ENCODE results near the gene FOXB1. TPM values are rescaled to one million over a fixed set of nuclear protein-coding genes. Genes with fewer than 3 reads are reported as not detected.

The FOXB1 gene
- not detected in 2 replicates for total RNA-seq (2014; rRNA removed; shearing (Covaris generic))

DNA sequence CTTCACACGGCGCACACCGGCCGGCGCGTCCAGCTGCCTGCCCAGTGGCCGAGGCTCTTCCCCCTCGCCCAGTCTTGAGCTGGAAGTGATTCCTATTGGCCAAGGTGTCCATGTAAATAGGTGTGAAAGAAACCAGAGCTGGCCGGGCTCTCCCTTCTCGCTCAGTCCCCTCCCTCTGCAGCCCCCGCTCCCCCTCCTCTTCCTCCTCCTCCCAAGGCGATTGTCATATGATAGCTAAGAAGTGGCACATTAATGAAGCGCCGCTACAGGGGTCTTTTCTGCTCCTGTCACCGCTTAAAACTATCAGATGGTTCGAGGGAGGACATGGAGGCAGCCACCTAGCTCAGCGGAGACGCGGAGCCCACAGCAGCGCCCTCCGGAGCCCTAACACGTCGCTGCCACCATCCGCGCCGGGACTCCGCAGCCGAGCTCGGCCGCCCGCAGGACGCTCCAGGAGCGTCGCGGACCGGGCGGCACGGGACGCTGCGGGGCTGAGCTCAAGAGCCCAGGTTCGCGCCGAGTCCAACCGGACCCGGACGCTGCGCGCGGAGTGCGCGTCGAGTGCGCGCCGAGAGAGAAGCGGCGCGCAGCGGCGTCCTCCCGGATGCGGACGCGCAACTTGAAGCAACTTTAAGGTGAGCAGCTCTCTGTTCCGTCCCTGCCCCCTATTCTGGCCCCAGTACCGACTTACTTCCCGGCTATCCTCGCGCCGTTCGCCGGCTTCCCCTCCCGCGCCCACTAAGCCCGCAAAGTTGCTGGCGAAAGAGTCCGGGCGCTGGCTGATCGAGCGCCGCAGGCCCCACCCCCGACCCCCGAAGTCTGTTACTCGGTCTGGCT is at the start of gene FOXB1:
FOXB1 (plus strand) TSS at position 303 of the 837 bp plus-strand sequence. CDS start 653 bp downstream, outside the sequence.
- peak in 1 of 2 experiments; percentile 16 for DNase-seq (ENCODE audit: low read depth in 1 of 2, low spot score in 2 of 2)

DNA sequence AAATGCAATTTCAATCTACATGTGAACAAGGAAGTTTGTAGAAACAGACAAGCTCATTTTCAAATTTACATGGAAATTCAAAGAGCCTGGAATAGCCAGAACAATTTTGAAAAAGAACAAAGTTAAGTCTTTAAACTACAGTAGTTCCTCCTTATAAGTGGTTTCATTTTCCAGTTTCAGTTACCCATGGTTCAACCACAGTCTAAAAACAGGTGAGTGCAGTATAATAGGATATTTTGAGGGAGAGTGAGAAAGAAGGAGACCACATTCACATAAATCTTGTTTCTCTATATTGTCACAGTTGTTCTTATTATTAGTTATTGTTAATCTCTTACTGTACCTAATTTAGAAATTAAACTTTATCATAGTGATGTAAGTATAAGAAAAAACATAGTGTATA is 45.8 kb upstream of the FOXB1 start:
- no peaks in the 10 kb centered on the region for H3K36me3 ChIP-seq
- no peak for DNase-seq (ENCODE audit: low read depth in 1 of 2, low spot score in 2 of 2)
- no peaks in the 10 kb centered on the region for H3K4me1 ChIP-seq (replicated peaks)
- no peak overlapping the region for H3K27ac ChIP-seq
- H3K9me3 ChIP-seq (replicated peaks), result no peaks in the 10 kb centered on the region; the same call in 1 of the 2 replicates
- 0 out of 2 replicates have a peak, but pooled peaks cover 2% of the 10 kb centered on the region for H3K27me3 ChIP-seq (replicated peaks)
- no peak overlapping the region for H3K4me3 ChIP-seq

More for the DNA sequence above, at the start of gene FOXB1:
- Histone ChIP-seq H3K9me3 (replicated peaks) (peaks cover 5% of the 10 kb centered on the region; the same call in 1 of the 2 replicates), H3K27me3 (replicated peaks) (peaks cover 89% of the 10 kb centered on the region), H3K27ac (no peak within 1 kb of the TSS), H3K4me1 (replicated peaks) (peaks cover 31% of the 10 kb centered on the region), H3K4me3 (peak within 1 kb of the TSS; percentile 38), H3K36me3 (no peaks in the 10 kb centered on the region)

DNA sequence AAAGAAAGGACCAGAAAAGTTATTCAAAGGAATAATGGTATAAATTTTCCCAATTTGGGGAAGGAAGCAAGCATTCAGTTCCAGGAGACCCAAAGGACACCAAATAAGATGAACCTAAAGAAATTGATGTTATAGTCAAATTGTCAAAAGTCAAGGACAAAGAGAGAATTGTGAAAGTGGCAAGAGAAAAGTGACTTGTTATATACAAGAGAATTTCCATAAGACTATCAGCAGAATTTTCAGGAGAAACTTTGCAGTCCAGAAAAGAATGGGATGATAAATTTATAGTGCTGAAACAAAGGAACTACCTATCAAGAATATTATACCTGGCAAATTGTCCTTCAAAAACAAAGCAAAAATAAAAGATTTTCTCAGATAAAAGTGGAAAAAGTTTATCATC is 43.8 kb upstream of the FOXB1 start:
- Histone ChIP-seq H3K4me3 (no peak overlapping the region), H3K27me3 (replicated peaks) (peaks cover 2% of the 10 kb centered on the region; the same call in 1 of the 2 replicates), H3K4me1 (replicated peaks) (no peaks in the 10 kb centered on the region), H3K27ac (no peak overlapping the region), H3K9me3 (replicated peaks) (no peaks in the 10 kb centered on the region; the same call in 1 of the 2 replicates), H3K36me3 (no peaks in the 10 kb centered on the region)
- DNase-seq (ENCODE audit: low read depth in 1 of 2, low spot score in 2 of 2), result no peak

DNA sequence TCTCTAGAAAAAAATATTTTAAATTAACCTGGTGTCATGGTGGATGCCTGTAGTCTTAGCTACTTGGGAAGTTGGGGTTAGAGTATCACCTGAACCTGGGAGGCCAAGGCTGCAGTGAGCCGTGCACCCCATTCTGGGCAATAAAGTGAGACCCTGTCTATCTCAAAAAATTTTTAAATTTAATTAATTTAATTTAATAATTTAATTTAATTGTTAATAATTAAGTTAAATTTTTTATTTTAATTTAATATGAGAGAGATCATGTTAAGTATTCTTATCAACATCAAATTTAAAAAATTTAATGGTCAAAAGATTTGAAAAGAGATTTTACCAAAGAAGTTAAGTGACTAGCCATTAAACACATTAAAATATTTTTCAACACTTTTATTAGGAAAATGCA is 40.8 kb upstream of the FOXB1 start:
- Histone ChIP-seq H3K36me3 (no peaks in the 10 kb centered on the region), H3K4me1 (replicated peaks) (no peaks in the 10 kb centered on the region), H3K27me3 (replicated peaks) (peaks cover 2% of the 10 kb centered on the region), H3K27ac (no peak overlapping the region), H3K9me3 (replicated peaks) (peaks cover 6% of the 10 kb centered on the region; the same call in 1 of the 2 replicates), H3K4me3 (no peak overlapping the region)
- no peak for DNase-seq (ENCODE audit: low read depth in 1 of 2, low spot score in 2 of 2)

DNA sequence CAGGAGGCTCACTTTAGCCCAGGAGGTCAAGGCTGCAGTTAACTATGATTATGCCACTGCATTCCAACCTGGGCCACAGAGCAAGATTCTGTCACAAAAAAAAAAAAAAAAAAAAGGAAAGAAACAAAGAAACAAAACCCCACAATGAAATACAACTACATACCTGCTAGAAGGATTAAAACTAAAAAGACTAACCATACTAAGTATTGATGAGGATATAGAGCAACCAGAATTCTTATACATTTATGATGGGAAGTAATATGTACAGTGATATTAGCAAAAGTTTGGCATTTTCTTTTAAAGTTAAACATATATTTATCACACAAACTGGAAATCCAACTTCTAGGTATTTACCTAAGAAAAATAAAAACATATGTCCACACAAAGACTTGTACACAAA is 40.2 kb upstream of the FOXB1 start:
- no peaks in the 10 kb centered on the region for H3K4me1 ChIP-seq (replicated peaks)
- H3K36me3 ChIP-seq, result no peaks in the 10 kb centered on the region
- peaks cover 2% of the 10 kb centered on the region for H3K27me3 ChIP-seq (replicated peaks)
- H3K9me3 ChIP-seq (replicated peaks), result peaks cover 6% of the 10 kb centered on the region; the same call in 1 of the 2 replicates
- H3K27ac ChIP-seq, result no peak overlapping the region
- no peak overlapping the region for H3K4me3 ChIP-seq
- no peak for DNase-seq (ENCODE audit: low read depth in 1 of 2, low spot score in 2 of 2)

DNA sequence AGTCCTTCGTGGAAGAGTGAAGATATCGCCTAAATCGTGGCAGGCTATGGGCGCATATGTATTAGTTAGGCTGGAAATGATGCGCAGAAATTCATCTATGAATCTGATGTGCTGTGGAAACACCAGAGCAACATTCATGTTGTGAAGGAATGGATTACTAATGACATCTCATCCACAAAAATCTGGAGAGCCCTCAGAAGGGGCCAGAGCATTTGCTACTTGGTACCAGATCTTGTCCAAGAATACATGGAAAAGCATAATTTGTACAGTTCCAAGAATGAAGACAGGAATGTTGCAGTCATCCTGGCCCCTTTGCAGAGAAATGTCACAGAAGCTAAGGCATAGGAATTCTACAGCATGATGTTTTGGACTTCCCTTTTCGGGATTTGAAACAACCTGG is 38.4 kb upstream of the FOXB1 start:
- Histone ChIP-seq H3K36me3 (no peaks in the 10 kb centered on the region), H3K27ac (no peak overlapping the region), H3K9me3 (replicated peaks) (peaks cover 6% of the 10 kb centered on the region; the same call in 1 of the 2 replicates), H3K27me3 (replicated peaks) (peaks cover 7% of the 10 kb centered on the region), H3K4me1 (replicated peaks) (no peaks in the 10 kb centered on the region), H3K4me3 (no peak overlapping the region)
- no peak for DNase-seq (ENCODE audit: low read depth in 1 of 2, low spot score in 2 of 2)

DNA sequence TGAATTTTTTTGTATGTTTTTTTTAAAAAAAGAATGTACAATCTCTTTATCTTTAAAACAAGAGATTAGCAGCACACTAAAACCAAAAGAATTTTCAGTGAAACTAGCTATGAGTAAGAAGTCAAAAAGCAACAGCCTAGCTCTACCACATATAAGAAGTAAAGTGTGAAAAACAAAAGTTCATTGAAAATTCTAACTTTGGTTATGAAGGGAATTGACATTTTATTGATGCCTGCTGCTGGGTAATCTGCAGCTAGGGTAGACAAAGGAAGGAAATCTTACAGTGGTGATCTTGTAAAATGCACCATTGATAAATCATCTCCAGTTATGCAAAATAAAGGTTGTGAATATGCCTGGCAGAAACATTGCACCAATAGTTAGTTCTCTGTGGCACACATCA is 37.8 kb upstream of the FOXB1 start:
- no peaks in the 10 kb centered on the region for H3K36me3 ChIP-seq
- H3K4me3 ChIP-seq, result no peak overlapping the region
- DNase-seq (ENCODE audit: low read depth in 1 of 2, low spot score in 2 of 2), result no peak
- no peaks in the 10 kb centered on the region for H3K4me1 ChIP-seq (replicated peaks)
- H3K27ac ChIP-seq, result no peak overlapping the region
- H3K27me3 ChIP-seq (replicated peaks), result peaks cover 7% of the 10 kb centered on the region
- peaks cover 6% of the 10 kb centered on the region; the same call in 1 of the 2 replicates for H3K9me3 ChIP-seq (replicated peaks)

DNA sequence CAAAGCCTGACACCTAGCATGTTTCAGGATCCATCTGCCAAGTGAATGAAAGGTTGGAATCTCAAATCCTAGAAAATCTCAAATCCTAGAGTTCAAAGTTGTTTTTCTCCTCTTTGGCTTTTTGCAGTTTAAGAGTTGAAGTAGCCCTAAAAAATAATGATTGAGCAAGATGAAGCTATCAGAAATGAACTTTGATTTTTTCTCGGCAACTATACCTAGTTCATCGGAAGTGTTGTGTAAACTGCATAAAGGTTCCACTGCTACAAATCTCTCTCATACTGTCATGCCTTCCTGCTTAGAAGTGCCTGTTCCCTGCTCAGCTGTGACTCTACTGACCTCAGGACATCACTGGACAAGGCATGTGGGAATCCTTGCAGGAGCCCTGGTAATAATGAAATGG is 35.8 kb upstream of the FOXB1 start:
- Histone ChIP-seq H3K4me1 (replicated peaks) (no peaks in the 10 kb centered on the region), H3K9me3 (replicated peaks) (peaks cover 6% of the 10 kb centered on the region; the same call in 1 of the 2 replicates), H3K4me3 (no peak overlapping the region), H3K27me3 (replicated peaks) (peaks cover 9% of the 10 kb centered on the region), H3K36me3 (no peaks in the 10 kb centered on the region), H3K27ac (no peak overlapping the region)
- no peak for DNase-seq (ENCODE audit: low read depth in 1 of 2, low spot score in 2 of 2)

DNA sequence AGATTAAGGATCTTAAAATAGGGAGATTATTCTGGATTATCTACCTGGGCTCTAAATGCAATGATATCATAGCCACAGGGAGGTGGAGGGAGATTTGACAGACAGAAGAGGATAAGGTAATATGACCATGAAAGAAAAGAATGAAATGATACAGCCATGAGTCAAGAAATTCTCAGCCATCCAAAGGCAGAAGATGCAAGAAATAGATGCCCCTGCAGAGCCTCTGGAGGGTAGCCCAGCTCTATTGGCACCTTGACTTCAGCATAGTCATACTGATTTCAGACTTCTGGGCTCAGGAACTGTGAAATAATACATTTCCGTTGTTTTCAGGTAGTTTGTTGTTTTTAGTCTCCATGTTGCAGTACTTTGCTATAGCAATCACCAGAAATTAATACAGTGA is 31.9 kb upstream of the FOXB1 start:
- H3K27me3 ChIP-seq (replicated peaks), result peaks cover 8% of the 10 kb centered on the region; the same call in 1 of the 2 replicates
- H3K4me1 ChIP-seq (replicated peaks), result no peaks in the 10 kb centered on the region
- H3K9me3 ChIP-seq (replicated peaks), result peaks cover 6% of the 10 kb centered on the region; the same call in 1 of the 2 replicates
- no peaks in the 10 kb centered on the region for H3K36me3 ChIP-seq
- H3K27ac ChIP-seq, result no peak overlapping the region
- DNase-seq (ENCODE audit: low read depth in 1 of 2, low spot score in 2 of 2), result no peak
- H3K4me3 ChIP-seq, result no peak overlapping the region

DNA sequence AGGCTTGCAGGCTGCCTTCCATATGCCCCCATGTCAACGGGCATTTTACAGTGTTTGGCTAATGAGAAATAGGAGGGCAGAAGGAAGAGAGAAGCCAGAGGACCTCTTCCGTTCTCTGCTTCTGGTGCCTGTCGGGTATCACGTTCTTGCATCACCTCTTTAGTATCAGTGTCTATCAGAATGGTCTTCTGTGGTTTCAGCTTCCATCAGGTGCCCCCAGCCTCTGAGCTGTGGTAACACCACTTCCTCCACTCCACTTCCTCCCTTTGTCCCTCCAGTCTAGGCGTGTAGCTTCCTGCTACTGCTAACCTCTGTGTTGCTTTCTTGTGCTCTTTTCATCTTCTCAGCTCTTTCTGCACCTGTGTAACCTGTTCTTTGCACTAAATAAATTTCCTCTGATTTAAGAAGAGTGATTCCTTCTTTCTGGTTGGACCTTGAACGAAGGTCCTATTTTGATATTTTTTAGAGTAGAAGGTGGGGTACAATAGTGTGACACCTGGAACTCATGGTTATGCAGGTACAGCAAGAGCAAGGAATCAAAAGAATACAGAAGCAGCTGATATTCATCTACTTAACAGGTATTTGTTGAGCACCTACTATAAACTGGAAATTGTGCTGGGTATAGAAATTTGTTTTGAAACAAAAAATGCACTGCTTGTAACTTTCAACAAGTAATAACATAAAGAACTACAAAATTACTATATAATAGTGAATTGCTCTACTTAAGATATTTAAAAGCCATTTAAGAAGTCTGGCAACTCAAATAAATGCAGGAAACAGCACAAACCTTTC is 27.4 kb upstream of the FOXB1 start:
- Histone ChIP-seq H3K4me1 (replicated peaks) (no peaks in the 10 kb centered on the region), H3K27me3 (replicated peaks) (peaks cover 4% of the 10 kb centered on the region; the same call in 1 of the 2 replicates), H3K9me3 (replicated peaks) (no peaks in the 10 kb centered on the region), H3K27ac (no peak overlapping the region), H3K4me3 (no peak overlapping the region), H3K36me3 (no peaks in the 10 kb centered on the region)
- DNase-seq (ENCODE audit: low read depth in 1 of 2, low spot score in 2 of 2), result no peak

DNA sequence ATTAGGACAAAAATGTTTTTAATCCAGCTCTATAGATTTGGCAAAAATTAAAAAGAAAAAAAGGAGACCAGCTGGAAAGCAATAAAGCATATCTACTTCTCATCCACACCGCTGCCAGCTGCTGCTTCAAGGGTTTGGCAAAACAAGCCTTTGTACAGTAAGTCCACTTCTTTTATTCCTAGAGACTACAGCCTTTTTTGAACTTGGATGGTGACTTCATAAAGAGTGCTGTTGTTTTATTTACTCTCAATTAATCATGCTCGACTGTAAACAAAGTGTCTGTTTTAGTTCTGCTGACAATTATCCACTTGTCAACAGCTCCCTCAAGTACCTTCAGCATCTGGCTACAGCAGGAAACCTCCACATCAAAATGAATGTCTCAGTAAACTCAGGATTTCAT is 12.3 kb upstream of the FOXB1 start:
- DNase-seq (ENCODE audit: low read depth in 1 of 2, low spot score in 2 of 2), result no peak
- H3K27me3 ChIP-seq (replicated peaks), result peaks cover 48% of the 10 kb centered on the region
- peaks cover under 1% of the 10 kb centered on the region for H3K4me1 ChIP-seq (replicated peaks)
- H3K4me3 ChIP-seq, result no peak overlapping the region
- no peak overlapping the region for H3K27ac ChIP-seq
- H3K9me3 ChIP-seq (replicated peaks), result no peaks in the 10 kb centered on the region
- no peaks in the 10 kb centered on the region for H3K36me3 ChIP-seq

DNA sequence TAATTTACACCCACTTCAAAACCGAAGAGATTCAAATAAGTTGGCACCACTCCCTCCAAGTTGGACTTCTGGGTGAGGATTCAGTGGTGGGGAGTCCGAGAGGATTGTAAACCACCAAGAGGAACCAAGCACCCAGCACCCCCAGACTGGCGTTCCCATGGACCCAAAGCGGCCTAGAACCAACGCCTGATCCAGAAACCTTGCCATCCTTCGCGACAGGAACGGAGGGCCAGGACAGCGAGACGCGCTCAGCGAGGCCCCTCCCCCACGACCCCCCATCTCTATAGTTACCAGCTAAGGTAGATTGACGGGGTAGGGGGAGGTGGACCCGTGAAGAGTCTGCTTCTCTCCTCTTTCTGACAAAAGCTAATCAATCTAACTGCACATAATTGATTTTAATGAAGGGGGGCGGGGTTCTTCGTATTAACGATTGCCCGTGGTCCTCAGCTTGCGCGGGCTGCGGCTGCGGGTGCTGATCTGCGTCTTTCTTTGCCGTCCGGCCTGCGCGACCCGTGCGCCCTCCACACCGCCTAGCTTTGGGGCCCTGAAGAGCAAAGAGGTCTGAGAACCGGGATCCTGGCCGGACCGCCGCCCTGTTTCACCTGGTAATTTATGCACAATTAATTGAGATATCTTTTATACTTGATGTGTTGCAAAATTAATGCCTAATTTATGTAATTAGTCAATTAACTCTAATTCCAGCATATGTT is 10.9 kb upstream of the FOXB1 start:
- H3K9me3 ChIP-seq (replicated peaks), result no peaks in the 10 kb centered on the region
- H3K27ac ChIP-seq, result no peak overlapping the region
- DNase-seq (ENCODE audit: low read depth in 1 of 2, low spot score in 2 of 2), result no peak
- H3K4me1 ChIP-seq (replicated peaks), result peaks cover 7% of the 10 kb centered on the region
- no peaks in the 10 kb centered on the region for H3K36me3 ChIP-seq
- H3K27me3 ChIP-seq (replicated peaks), result peaks cover 57% of the 10 kb centered on the region
- no peak overlapping the region for H3K4me3 ChIP-seq

DNA sequence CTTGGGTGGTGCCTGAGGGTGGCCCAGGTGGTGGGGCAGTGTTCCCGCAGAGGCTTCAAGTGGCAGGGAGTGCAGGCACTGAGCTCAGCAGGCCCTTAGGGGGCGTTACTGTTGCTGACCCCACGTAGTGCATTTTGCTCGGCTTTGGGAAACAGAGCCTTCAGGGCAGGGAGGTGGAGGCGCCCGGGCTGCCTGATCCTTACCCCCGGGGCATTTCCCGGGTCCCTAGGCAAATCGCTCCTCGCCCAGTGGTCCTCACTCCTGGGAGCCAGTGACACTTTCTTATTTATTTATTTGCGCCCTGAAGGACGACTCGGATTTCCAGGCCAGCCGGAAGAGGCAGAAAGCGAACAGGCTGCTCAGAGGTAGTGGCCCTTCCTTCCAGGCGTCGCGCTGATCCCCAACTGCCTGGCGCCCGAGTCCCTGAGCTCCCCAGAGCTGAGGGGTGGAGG is 10.1 kb upstream of the FOXB1 start:
- no peak overlapping the region for H3K4me3 ChIP-seq
- H3K27ac ChIP-seq, result no peak overlapping the region
- H3K36me3 ChIP-seq, result no peaks in the 10 kb centered on the region
- no peaks in the 10 kb centered on the region for H3K9me3 ChIP-seq (replicated peaks)
- peaks cover 7% of the 10 kb centered on the region for H3K4me1 ChIP-seq (replicated peaks)
- DNase-seq (ENCODE audit: low read depth in 1 of 2, low spot score in 2 of 2), result no peak
- H3K27me3 ChIP-seq (replicated peaks), result peaks cover 64% of the 10 kb centered on the region

Data from SJSA1 (cell line).